HEK293 (cell line): Measurements from ENCODE around the gene GRIK2.

Experiments
- CTCF ChIA-PET: fragments of 350-600 bp; formaldehyde crosslinking; extraction: SDS; loops from one replicate; lab custom pipeline; 2021; ENCODE audit warnings: antibody characterized with exemption; lab: Yijun Ruan, JAX
- POLR2A ChIA-PET: fragments of 300-600 bp; formaldehyde crosslinking; extraction: SDS; loops from one replicate; lab custom pipeline; 2020; ENCODE audit warnings: antibody characterized with exemption, inconsistent platforms; lab: Yijun Ruan, JAX
- H3K27ac ChIP-seq: fragments of 200-500 bp; sonication (Bioruptor generic); 2 replicates; pipeline ENCODE4 v1.5.1; 2014; ENCODE audit warnings: low read depth, low read length, control low read depth, inconsistent platforms; ENCODE audit errors: extremely low read depth
- H3K36me3 ChIP-seq, 2 experiments: fragments of 200-500 bp in 1 of 2; sonication (Bioruptor generic) in 1 of 2; 1 replicate in 1 of 2; 2 replicates in 1 of 2; pipeline ENCODE4 v1.5.1; 2014 to 2017; ENCODE audit warnings: inconsistent platforms in 2 of 2, low read length in 2 of 2; ENCODE audit not compliant: control insufficient read depth in 2 of 2, insufficient read depth in 1 of 2
- H3K4me1 ChIP-seq: fragments of 200-500 bp; sonication (Bioruptor generic); 2 replicates; pipeline ENCODE4 v1.5.1; 2014; ENCODE audit warnings: mild to moderate bottlenecking, low read length, inconsistent platforms; ENCODE audit not compliant: control insufficient read depth, insufficient read depth
- H3K4me3 ChIP-seq: 2 replicates; pipeline ENCODE4 v1.5.1; 2011; ENCODE audit warnings: low read depth, mild to moderate bottlenecking, control low read depth, low read length, moderate library complexity
- H3K9me3 ChIP-seq: fragments of 200-500 bp; sonication (Bioruptor generic); 2 replicates; pipeline ENCODE4 v1.5.1; 2014; ENCODE audit warnings: low read depth, low read length, inconsistent platforms; ENCODE audit not compliant: control insufficient read depth, insufficient read depth
- HOXA7 ChIP-seq: sonication (generic); formaldehyde crosslinking; IDR thresholded peaks from 2 replicates; pipeline ENCODE4 v1.8.1; 2022; ENCODE audit warnings: missing genetic modification reagents, borderline replicate concordance
- PATZ1 ChIP-seq: fragments of 450-650 bp; formaldehyde crosslinking; IDR thresholded peaks from 2 replicates; pipeline ENCODE4 v1.5.1; 2016; ENCODE audit warnings: missing biosample characterization, missing genetic modification characterization
- REPIN1 ChIP-seq: fragments of 450-650 bp; formaldehyde crosslinking; IDR thresholded peaks from 2 replicates; pipeline ENCODE4 v1.5.1; 2017; ENCODE audit warnings: missing biosample characterization, missing genetic modification characterization, low read depth
- SP3 ChIP-seq: fragments of 450-650 bp; formaldehyde crosslinking; IDR thresholded peaks from 2 replicates; pipeline ENCODE4 v1.5.1; 2016; ENCODE audit warnings: missing biosample characterization, missing genetic modification characterization
- YY2 ChIP-seq: fragments of 450-650 bp; formaldehyde crosslinking; IDR thresholded peaks from 2 replicates; pipeline ENCODE4 v1.5.1; 2016; ENCODE audit warnings: missing biosample characterization, missing genetic modification characterization
- ZBTB10 ChIP-seq: fragments of 450-650 bp; formaldehyde crosslinking; IDR thresholded peaks from 2 replicates; pipeline ENCODE4 v1.5.1; 2016; ENCODE audit warnings: missing biosample characterization, missing genetic modification characterization
- ZBTB44 ChIP-seq: fragments of 450-650 bp; IDR thresholded peaks from 2 replicates; pipeline ENCODE4 v1.5.1; 2018; ENCODE audit warnings: missing biosample characterization, mild to moderate bottlenecking, missing genetic modification characterization
- ZBTB7A ChIP-seq: fragments of 450-650 bp; formaldehyde crosslinking; IDR thresholded peaks from 2 replicates; pipeline ENCODE4 v1.5.1; 2016; ENCODE audit warnings: low read depth, missing biosample characterization, missing genetic modification characterization
- ZBTB8A ChIP-seq: fragments of 450-650 bp; formaldehyde crosslinking; IDR thresholded peaks from 2 replicates; pipeline ENCODE4 v1.5.1; 2016; ENCODE audit warnings: missing biosample characterization, missing genetic modification characterization
- ZFP41 ChIP-seq: fragments of 450-650 bp; formaldehyde crosslinking; IDR thresholded peaks from 2 replicates; pipeline ENCODE4 v1.5.1; 2016; ENCODE audit warnings: missing biosample characterization, missing genetic modification characterization, borderline replicate concordance
- ZFP69B ChIP-seq: fragments of 450-650 bp; formaldehyde crosslinking; IDR thresholded peaks from 2 replicates; pipeline ENCODE4 v1.5.1; 2016; ENCODE audit warnings: missing biosample characterization, missing genetic modification characterization
- ZNF10 ChIP-seq: fragments of 450-650 bp; formaldehyde crosslinking; IDR thresholded peaks from 2 replicates; pipeline ENCODE4 v1.5.1; 2017; ENCODE audit warnings: missing biosample characterization, missing genetic modification characterization
- ZNF114 ChIP-seq: fragments of 450-650 bp; formaldehyde crosslinking; IDR thresholded peaks from 2 replicates; pipeline ENCODE4 v1.5.0; 2017; ENCODE audit warnings: missing biosample characterization, missing genetic modification characterization
- ZNF140 ChIP-seq: fragments of 450-650 bp; formaldehyde crosslinking; IDR thresholded peaks from 2 replicates; pipeline ENCODE4 v1.5.1; 2016; ENCODE audit warnings: missing biosample characterization, missing genetic modification characterization
- ZNF174 ChIP-seq: fragments of 450-650 bp; formaldehyde crosslinking; IDR thresholded peaks from 2 replicates; pipeline ENCODE4 v1.5.0; 2017; ENCODE audit warnings: missing biosample characterization, mild to moderate bottlenecking, missing genetic modification characterization
- ZNF266 ChIP-seq: fragments of 450-650 bp; formaldehyde crosslinking; IDR thresholded peaks from 2 replicates; pipeline ENCODE4 v1.5.1; 2016; ENCODE audit warnings: missing biosample characterization, missing genetic modification characterization, low read depth
- ZNF335 ChIP-seq: fragments of 450-650 bp; formaldehyde crosslinking; conservative IDR thresholded peaks from 2 replicates; pipeline ENCODE4 v1.5.1; 2016; ENCODE audit warnings: missing biosample characterization, missing genetic modification characterization
- ZNF37A ChIP-seq: fragments of 450-650 bp; IDR thresholded peaks from 2 replicates; pipeline ENCODE4 v1.5.1; 2018; ENCODE audit warnings: missing biosample characterization, missing genetic modification characterization
- ZNF394 ChIP-seq: fragments of 450-650 bp; formaldehyde crosslinking; IDR thresholded peaks from 2 replicates; pipeline ENCODE4 v1.5.1; 2016; ENCODE audit warnings: missing biosample characterization, missing genetic modification characterization, mild to moderate bottlenecking, moderate library complexity, borderline replicate concordance
- ZNF449 ChIP-seq: fragments of 450-650 bp; formaldehyde crosslinking; IDR thresholded peaks from 2 replicates; pipeline ENCODE4 v1.5.1; 2017; ENCODE audit warnings: missing biosample characterization, mild to moderate bottlenecking, missing genetic modification characterization, moderate library complexity
- ZNF530 ChIP-seq: fragments of 450-650 bp; formaldehyde crosslinking; IDR thresholded peaks from 2 replicates; pipeline ENCODE4 v1.5.1; 2016; ENCODE audit warnings: low read depth, missing biosample characterization, missing genetic modification characterization
- ZNF549 ChIP-seq: fragments of 450-650 bp; IDR thresholded peaks from 2 replicates; pipeline ENCODE4 v1.5.1; 2018; ENCODE audit warnings: missing biosample characterization, missing genetic modification characterization, mild to moderate bottlenecking, inconsistent platforms, moderate library complexity
- ZNF623 ChIP-seq: fragments of 450-650 bp; formaldehyde crosslinking; IDR thresholded peaks from 2 replicates; pipeline ENCODE4 v1.5.1; 2016; ENCODE audit warnings: missing biosample characterization, missing genetic modification characterization
- ZNF660 ChIP-seq: fragments of 450-650 bp; IDR thresholded peaks from 2 replicates; pipeline ENCODE4 v1.5.1; 2018; ENCODE audit warnings: missing biosample characterization, mild to moderate bottlenecking, missing genetic modification characterization
- ZNF707 ChIP-seq: fragments of 450-650 bp; formaldehyde crosslinking; IDR thresholded peaks from 2 replicates; pipeline ENCODE4 v1.5.1; 2016; ENCODE audit warnings: missing biosample characterization, missing genetic modification characterization
- ZNF791 ChIP-seq: fragments of 450-650 bp; formaldehyde crosslinking; IDR thresholded peaks from 2 replicates; pipeline ENCODE4 v1.5.1; 2016; ENCODE audit warnings: missing biosample characterization, missing genetic modification characterization
- ZSCAN23 ChIP-seq: fragments of 450-650 bp; formaldehyde crosslinking; IDR thresholded peaks from 2 replicates; pipeline ENCODE4 v1.5.1; 2016; ENCODE audit warnings: missing biosample characterization, missing genetic modification characterization
- TF ChIP-seq, protein P1 (sequence below): fragments of 450-650 bp; formaldehyde crosslinking; IDR thresholded peaks from 2 replicates; pipeline ENCODE4 v1.5.1; 2016; ENCODE audit warnings: missing biosample characterization, missing genetic modification characterization, low read depth

GRIK2 gene

GRCh38 chr6:101682937-101683336 lies 289.4 kb downstream of the GRIK2 start:
- CTCF ChIA-PET, result no interaction called here
- H3K9me3 ChIP-seq, result no peaks in the 10 kb centered on the region
- H3K27ac ChIP-seq, result no peak overlapping the region
- TF ChIP-seq ZNF37A (tag by site-specific recombination) (no peak), ZBTB44 (tag by site-specific recombination) (no peak), ZSCAN23 (no peak), ZNF140 (tag by site-specific recombination) (no peak), ZNF549 (tag by site-specific recombination) (no peak), ZNF174 (tag by site-specific recombination) (no peak), ZFP41 (tag by site-specific recombination) (no peak), ZBTB8A (tag by site-specific recombination) (no peak), ZNF660 (tag by site-specific recombination) (no peak), ZNF530 (tag by site-specific recombination) (no peak), ZFP69B (no peak), YY2 (tag by site-specific recombination) (no peak), ZBTB10 (tag by site-specific recombination) (no peak), SP3 (tag by site-specific recombination) (no peak), HOXA7 (CRISPR knock-in tag) (no peak)
- TF ChIP-seq, protein P1, sequence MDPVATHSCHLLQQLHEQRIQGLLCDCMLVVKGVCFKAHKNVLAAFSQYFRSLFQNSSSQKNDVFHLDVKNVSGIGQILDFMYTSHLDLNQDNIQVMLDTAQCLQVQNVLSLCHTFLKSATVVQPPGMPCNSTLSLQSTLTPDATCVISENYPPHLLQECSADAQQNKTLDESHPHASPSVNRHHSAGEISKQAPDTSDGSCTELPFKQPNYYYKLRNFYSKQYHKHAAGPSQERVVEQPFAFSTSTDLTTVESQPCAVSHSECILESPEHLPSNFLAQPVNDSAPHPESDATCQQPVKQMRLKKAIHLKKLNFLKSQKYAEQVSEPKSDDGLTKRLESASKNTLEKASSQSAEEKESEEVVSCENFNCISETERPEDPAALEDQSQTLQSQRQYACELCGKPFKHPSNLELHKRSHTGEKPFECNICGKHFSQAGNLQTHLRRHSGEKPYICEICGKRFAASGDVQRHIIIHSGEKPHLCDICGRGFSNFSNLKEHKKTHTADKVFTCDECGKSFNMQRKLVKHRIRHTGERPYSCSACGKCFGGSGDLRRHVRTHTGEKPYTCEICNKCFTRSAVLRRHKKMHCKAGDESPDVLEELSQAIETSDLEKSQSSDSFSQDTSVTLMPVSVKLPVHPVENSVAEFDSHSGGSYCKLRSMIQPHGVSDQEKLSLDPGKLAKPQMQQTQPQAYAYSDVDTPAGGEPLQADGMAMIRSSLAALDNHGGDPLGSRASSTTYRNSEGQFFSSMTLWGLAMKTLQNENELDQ (tag by site-specific recombination), result no peak
- TF ChIP-seq, all 188 proteins: peak for 0
- H3K4me3 ChIP-seq, result no peak overlapping the region
- POLR2A ChIA-PET, result no interaction called here
- no peaks in the 10 kb centered on the region for H3K4me1 ChIP-seq
- H3K36me3 ChIP-seq, result no peaks in the 10 kb centered on the region

GRCh38 chr6:101683884-101684283 lies 290.4 kb downstream of the GRIK2 start:
- TF ChIP-seq ZNF10 (no peak), ZNF114 (tag by site-specific recombination) (no peak), ZNF707 (tag by site-specific recombination) (no peak), PATZ1 (tag by site-specific recombination) (no peak), ZNF449 (tag by site-specific recombination) (no peak), ZNF623 (tag by site-specific recombination) (no peak), ZBTB7A (no peak), ZNF791 (tag by site-specific recombination) (no peak), ZNF266 (tag by site-specific recombination) (no peak), REPIN1 (tag by site-specific recombination) (no peak), ZNF335 (tag by site-specific recombination) (no peak), ZNF394 (tag by site-specific recombination) (no peak)
- CTCF ChIA-PET, result no interaction called here
- H3K4me1 ChIP-seq, result no peaks in the 10 kb centered on the region
- H3K9me3 ChIP-seq, result no peaks in the 10 kb centered on the region
- H3K4me3 ChIP-seq, result no peak overlapping the region
- no peak overlapping the region for H3K27ac ChIP-seq
- POLR2A ChIA-PET, result no interaction called here
- no peaks in the 10 kb centered on the region for H3K36me3 ChIP-seq
